ENCODE measurements around the gene DOCK4. TPM values are rescaled to one million over a fixed set of nuclear protein-coding genes. Genes with fewer than 3 reads are reported as not detected.
"Not testable (repeated sequence)": the region's sequence is repeated elsewhere in the genome, so short reads cannot be mapped to it uniquely, and the experiment has no call there.

DOCK4 gene
- polyA plus RNA-seq, 12 donors: 9.2 to 21.2 (median 10.6) TPM; not detected in 1

- no peak for DNase-seq
Measured at GRCh38 chr7:112137141-112138101, 68.8 kb downstream of the DOCK4 start.

DNA sequence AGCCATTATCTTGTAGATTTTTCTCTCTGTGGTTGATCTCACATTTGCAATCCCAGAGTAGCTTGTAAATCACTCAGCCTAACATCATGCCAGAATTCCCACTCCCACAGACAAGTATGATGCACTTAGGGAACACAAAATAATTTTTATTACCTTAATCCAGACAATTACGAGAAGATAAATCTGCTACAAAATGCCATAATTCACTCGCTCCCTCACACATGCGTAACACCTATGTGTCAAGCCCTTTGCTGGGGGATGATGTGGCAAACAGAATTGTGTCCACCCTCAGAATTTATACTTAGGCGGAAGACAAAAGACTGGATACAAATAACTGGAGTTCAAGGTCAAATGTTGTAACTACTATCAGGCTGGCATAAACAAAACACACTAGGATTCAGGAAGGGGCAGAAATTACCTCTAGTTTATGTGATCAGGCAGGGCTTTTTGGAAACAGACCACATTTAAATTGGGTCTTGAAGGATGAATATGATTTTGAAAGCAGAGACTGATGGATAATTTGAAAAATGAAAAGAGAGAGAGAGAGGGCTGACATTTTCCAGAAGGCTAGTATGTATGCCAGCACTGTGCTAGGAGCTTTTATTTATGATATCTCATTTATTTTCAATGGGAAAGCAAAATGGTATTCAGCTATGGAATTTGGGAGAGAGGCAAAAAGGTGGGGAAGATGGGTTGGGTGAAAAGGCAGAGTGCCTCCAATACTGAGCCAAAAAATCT, 69.8 kb downstream of the DOCK4 start:
- no peak for DNase-seq

DNA sequence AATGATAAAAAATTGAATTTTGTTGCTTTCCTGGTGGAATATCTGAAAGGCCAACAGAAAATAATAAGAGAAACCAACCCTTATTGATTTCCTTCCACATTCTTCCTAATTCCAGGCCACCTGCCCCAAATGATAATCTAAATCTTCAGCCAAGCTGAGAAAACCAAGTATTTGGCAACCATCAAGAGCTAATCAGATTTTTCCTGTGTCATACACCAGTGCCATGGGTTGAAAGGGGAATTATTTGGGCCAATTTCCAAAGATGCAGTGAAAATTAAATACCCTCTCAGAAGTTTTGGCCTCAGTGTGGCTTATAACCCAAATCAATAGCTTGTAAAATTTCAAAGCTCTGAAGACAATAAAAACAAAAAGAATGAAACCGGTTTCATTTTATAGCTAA, 70.4 kb downstream of the DOCK4 start:
- DNase-seq: no peak

GRCh38 chr7:112134039-112134438, 72.2 kb downstream of the DOCK4 start:
- no peak for DNase-seq

GRCh38 chr7:112133328-112133727, 72.9 kb downstream of the DOCK4 start:
- DNase-seq: no peak

DNA sequence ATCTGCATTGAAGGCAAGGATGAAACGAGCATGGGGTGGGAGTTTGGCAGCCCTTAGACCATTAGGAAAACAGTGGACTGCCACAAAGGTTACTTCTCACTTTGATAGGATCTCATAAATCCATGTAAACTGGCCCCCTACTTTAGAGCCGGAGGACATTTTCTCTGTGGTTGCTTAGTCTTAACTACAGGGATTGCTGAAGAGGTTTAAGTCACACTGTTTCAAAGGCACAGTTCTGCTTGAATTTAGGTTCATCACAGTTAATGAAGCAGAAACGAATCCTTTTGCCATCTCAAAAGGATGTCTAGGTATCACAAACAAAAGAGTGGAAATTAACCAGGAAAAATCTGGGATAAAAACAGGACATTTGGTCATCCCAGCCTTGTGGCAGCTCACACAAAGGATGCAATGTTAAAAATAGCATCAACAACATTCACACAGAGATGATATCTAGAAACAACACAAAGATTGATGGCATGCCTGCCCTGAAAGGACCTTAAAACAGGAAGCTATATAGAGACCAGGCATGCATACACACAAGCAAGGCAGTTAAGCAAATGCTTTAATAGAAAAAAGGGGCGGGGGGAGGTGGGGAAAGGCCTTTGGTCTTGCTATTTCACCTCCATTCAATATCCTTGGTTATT, 74.0 kb downstream of the DOCK4 start:
- no peak for DNase-seq

DNA sequence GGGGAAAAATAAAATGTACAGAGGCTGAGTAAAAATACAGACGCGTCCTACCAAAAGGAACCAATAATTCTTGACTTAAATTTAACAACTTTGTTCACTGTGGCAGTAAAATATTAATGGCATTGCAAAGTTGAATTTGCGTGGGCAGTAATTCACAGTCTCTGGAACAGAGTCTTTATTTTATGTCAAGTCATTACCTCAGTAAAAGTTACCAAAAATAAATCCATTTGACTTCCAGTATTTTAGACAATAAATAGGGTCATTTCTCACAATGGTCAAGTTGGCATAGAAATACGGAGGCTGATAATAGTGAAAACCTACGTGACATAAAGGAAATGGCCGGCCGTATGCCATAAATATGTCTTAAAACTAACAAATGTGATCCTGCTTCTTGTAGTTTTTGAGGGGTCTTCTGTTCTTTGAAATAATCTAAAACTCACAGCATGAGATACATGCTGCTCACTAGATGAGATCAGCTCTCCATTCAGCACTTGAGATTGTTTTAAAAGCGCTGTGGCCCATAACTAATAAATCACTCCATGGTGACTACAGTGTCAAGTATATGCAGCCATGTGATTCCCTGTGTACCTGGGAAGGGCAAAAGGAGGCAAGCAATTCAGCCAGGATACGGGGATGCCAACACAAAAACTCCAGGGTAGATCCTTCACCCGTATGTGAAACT, 75.3 kb downstream of the DOCK4 start:
- DNase-seq: no peak

DNA sequence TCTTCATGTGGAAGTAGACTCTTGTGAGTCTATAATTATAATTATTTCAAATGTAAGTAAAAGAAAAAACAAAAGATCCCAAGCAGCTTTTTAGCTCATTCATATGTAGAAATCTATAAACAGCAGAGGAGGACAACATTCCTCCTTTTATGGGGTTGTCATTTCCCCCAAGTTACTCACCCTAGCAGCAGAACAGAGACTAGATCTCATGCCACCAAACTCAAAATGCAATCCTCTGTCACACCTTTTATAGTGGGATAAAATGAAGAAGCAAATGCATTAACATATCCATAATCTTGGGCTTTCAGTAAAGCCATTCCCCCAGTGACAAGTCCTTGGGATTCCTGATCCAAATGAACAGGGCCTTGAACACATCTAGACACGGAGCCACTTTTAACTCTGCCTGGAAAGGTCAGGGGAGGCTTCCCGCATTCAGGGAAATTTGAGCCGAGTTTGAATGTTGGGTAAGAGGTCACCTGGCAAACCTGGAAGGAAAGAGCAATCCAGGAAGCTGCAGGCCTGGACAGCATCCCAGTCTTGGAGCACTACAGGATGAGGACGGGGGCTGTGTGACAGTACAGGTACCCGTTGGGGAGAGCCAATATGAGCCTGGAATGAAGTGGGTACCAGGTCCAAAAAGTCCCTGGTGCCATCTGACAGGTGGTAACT, 76.4 kb downstream of the DOCK4 start:
- DNase-seq: no peak

GRCh38 chr7:112128461-112129425, 77.5 kb downstream of the DOCK4 start:
- not testable (repeated sequence) for DNase-seq

DNA sequence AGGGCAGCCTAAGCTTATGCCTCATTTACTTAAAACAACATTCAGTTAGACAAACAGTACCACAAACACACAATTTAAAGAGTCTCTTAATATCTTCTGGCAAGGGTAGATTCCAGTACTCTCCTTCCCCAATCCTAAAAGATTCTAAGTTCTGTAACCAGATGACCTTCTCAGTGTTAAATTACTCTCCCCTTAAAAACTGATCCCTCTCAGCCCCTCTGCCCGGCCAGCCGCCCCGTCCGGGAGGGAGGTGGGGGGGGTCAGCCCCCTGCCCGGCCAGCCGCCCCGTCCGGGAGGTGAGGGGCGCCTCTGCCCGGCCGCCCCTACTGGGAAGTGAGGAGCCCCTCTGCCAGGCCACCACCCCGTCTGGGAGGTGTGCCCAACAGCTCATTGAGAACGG, 78.2 kb downstream of the DOCK4 start:
- DNase-seq: not testable (repeated sequence)

DNA sequence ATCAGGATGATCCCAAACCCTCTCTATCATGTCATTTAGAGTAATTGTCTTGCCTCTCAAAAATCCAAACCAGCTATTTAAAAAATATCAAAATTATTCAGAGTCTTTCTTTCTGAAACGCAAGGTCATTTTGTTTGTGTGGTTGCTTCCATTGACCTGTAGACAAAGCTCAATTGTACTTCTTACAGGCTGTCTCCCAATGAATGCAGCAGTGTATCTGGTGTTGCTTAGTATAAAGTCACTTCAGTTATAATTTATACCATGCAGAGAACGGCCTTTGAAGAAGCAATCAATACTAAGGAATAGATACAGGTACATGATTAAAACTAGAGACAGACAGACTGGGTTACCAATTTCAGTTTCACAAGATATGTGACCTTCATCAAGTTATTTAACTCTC, 80.9 kb downstream of the DOCK4 start:
- no peak for DNase-seq

DNA sequence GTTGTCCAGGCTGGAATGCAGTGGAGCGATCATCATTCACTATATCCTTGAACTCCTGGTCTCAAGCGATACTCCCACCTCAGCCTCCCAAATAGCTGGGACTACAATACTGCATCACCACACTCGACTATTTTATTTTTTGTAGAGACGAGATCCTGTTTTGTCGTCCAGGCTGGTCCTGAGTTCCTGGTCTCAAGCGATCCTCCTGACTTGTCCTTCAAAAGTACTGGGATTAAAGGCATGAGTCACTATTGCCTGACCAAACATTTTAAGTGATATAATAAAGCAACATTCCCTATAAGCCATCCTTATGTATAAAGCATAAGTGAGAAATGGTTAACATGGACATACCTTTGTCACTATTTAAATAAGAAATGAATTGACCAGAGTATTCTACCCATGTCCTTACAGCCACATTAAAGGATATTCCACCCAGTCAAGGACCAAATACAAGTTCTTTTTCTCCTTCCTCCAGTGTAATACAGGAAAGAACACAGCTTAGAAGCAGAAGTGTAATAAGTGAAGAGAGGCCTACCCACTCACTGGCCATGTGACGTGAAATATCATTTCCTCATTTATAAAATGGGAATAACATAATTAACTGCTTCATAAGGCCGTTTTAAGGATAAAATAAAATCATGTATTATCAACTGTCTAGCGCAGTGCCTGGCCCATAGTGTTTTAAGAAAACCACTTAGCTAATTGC, 82.0 kb downstream of the DOCK4 start:
- DNase-seq: no peak

DNA sequence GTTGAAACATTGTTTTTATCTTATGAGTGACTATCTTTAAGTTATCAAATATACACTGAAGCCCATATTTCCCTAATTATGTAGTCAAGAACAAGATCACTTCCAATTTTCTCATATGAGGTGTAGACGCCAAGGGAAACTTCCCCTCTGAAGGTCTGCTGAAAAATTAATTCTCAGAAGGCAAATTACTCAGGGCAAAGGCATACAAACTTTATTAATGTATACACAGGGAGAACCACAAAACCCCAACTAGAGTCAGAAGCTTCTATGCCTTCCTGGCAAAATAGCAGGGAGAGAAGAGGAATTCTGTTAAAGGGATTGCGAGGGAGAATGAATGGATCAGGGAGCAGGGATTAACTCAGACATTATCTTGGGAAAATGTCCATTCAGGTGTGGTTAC, 83.4 kb downstream of the DOCK4 start:
- DNase-seq: no peak

- no peak for DNase-seq
Measured at GRCh38 chr7:112122144-112122543, 84.1 kb downstream of the DOCK4 start.

- no peak for DNase-seq
Measured at GRCh38 chr7:112121318-112121717, 84.9 kb downstream of the DOCK4 start.

- no peak for DNase-seq
Measured at GRCh38 chr7:112120696-112121217, 85.4 kb downstream of the DOCK4 start.

DNA sequence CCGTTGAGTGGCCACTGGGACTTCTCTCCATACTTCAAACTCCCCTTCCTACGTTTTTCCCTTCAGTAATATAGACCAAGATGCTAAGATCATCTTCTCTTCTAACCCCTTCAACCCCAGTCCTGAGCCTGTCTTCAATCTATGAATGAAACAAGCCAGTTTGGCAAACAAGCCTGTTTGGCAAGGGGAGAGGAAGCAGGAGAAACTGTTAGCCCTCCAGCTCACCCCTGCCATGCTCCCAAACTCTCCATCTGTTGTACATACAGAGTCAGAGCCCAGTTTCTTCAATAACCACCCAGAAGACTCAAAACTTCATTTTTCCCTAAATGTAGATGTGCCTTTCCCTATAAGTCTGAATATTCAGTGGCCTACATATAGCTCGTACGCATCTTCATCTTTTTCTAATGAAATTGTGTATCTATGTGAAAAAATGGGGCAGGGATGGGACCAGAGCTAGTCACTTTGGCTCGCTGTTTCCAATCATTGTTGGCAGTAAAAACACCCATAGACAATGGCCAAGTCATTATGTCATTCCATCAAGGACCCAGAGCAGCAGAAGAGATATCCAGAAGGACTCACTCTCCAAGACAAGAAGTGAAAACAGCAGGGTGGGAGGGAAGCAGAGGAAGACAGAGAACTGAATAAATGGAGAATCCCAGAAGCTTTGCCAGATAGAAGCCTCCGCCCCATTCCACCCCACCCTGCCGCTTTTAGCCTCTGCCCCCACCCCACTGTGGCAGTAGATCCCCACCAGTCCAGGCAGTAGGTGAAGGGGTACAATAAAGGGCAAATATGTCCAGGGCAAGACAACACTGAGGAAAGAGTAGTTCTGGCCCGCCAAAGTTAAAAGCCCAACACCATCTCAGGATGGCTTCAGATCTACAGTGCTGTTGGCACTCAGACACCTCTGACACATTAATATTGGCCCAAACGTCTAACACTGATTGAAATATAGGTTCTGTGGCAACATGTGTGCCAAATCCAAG, 87.3 kb downstream of the DOCK4 start:
- no peak for DNase-seq

DNA sequence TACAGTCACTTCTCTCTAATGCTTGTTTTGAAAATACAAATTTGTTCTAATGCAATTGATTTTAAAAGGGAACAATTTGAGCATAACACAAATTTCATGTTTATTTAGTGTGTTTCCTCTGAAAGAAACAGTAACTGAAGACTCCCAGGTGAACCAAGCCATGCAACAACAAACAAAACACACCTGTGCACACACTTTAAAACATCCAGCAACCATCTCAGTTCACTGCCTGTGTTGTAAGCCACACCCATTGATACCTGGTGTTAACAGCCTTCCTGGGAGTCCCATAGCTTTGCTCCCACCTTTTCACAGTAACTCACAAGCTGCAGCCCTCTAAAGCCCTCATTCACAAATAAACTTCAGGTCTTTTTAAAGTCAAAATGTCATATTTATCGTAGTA, 89.3 kb downstream of the DOCK4 start:
- no peak for DNase-seq
